GM23338 (cell line): Measurements from ENCODE around the gene AGR3. TPM values are rescaled to one million over a fixed set of nuclear protein-coding genes. Genes with fewer than 3 reads are reported as not detected.

Source experiments
- ATAC-seq: fragments of 200-7000 bp; cut with Tn5 transposase; 3 replicates; pipeline ENCODE4 v1.9.1; 2020
- DNase-seq: peaks from one replicate; pipeline ENCODE4 v3.0.0-alpha.2; 2015; ENCODE audit warnings: low spot score
- H2AFZ ChIP-seq: fragments of 200-600 bp; sonication (generic); 2 replicates; pipeline ENCODE4 v1.8.0; 2016; ENCODE audit warnings: antibody characterized with exemption, mild to moderate bottlenecking, moderate library complexity
- H3F3A ChIP-seq: fragments of 200-600 bp; sonication (generic); replicated peaks from 2 replicates; pipeline ENCODE4 v1.8.0; 2017; ENCODE audit warnings: antibody characterized with exemption, mixed run types, low read depth
- H3K27ac ChIP-seq: fragments of 200-600 bp; sonication (generic); 2 replicates; pipeline ENCODE4 v1.6.1; 2016; ENCODE audit warnings: low read depth
- H3K27me3 ChIP-seq: fragments of 200-600 bp; sonication (generic); 2 replicates; pipeline ENCODE4 v1.8.0; 2016; ENCODE audit warnings: mild to moderate bottlenecking, mixed run types, moderate library complexity; ENCODE audit not compliant: insufficient read depth
- H3K36me3 ChIP-seq: fragments of 200-600 bp; sonication (generic); 2 replicates; pipeline ENCODE4 v1.8.0; 2016; ENCODE audit warnings: mild to moderate bottlenecking; ENCODE audit not compliant: insufficient read depth
- H3K4me1 ChIP-seq: fragments of 200-600 bp; sonication (generic); 2 replicates; pipeline ENCODE4 v1.8.0; 2016; ENCODE audit warnings: mild to moderate bottlenecking, moderate library complexity; ENCODE audit not compliant: insufficient read depth
- H3K4me2 ChIP-seq: fragments of 200-600 bp; sonication (generic); 2 replicates; pipeline ENCODE4 v1.7.1; 2017; ENCODE audit warnings: mixed run types
- H3K4me3 ChIP-seq: fragments of 200-600 bp; sonication (generic); 2 replicates; pipeline ENCODE4 v1.6.1; 2016; ENCODE audit warnings: mixed run types
- H3K79me2 ChIP-seq: fragments of 200-600 bp; sonication (generic); replicated peaks from 2 replicates; pipeline ENCODE4 v1.8.0; 2017; ENCODE audit warnings: mild to moderate bottlenecking; ENCODE audit not compliant: insufficient read depth
- H3K9me2 ChIP-seq: fragments of 200-600 bp; sonication (generic); 2 replicates; pipeline ENCODE4 v1.8.0; 2017; ENCODE audit not compliant: insufficient read depth
- H4K20me1 ChIP-seq: fragments of 200-600 bp; sonication (generic); replicated peaks from 2 replicates; pipeline ENCODE4 v1.8.0; 2017; ENCODE audit warnings: mild to moderate bottlenecking; ENCODE audit not compliant: insufficient read depth
- H3K27ac Mint-ChIP-seq: 2 replicates; pipeline ENCODE4 v1.8.0; 2020; ENCODE audit warnings: inconsistent platforms, mild to moderate bottlenecking, moderate library complexity, mixed read lengths
- H3K27me3 Mint-ChIP-seq: 3 replicates; pipeline ENCODE4 v1.8.0; 2022; ENCODE audit warnings: low read depth, mild to moderate bottlenecking, moderate library complexity, mixed read lengths, inconsistent platforms; ENCODE audit not compliant: insufficient read depth, poor library complexity
- H3K36me3 Mint-ChIP-seq: 3 replicates; pipeline ENCODE4 v1.8.0; 2021; ENCODE audit warnings: low read depth, mild to moderate bottlenecking, inconsistent platforms, moderate library complexity, mixed read lengths
- H3K4me1 Mint-ChIP-seq: 3 replicates; pipeline ENCODE4 v1.8.0; 2020; ENCODE audit warnings: mild to moderate bottlenecking, inconsistent platforms, mixed read lengths
- H3K4me3 Mint-ChIP-seq: 3 replicates; pipeline ENCODE4 v1.8.0; 2021; ENCODE audit warnings: moderate library complexity, mild to moderate bottlenecking, inconsistent platforms, mixed read lengths
- H3K9me3 Mint-ChIP-seq: 3 replicates; pipeline ENCODE4 v1.8.0; 2020; ENCODE audit warnings: moderate library complexity, mild to moderate bottlenecking, inconsistent platforms, mixed read lengths
- CREB1 ChIP-seq: fragments of 250-450 bp; sonication (Bioruptor Pico); IDR thresholded peaks from 2 replicates; pipeline ENCODE4 v1.5.0; 2020; ENCODE audit warnings: low read depth, mild to moderate bottlenecking, moderate library complexity
- CTCF ChIP-seq, 2 experiments: fragments of 200-600 bp in 1 of 2; sonication (generic) in 1 of 2; conservative IDR thresholded peaks; 2 replicates each; pipeline versions ENCODE4 v1.5.1 to v1.6.1; 2016 to 2017; ENCODE audit warnings: antibody characterized with exemption in 2 of 2, low read depth in 2 of 2, mild to moderate bottlenecking in 2 of 2, moderate library complexity in 1 of 2
- ETS1 ChIP-seq: IDR thresholded peaks from 2 replicates; pipeline ENCODE4 v1.6.1; 2016; ENCODE audit warnings: antibody characterized with exemption
- EZH2 ChIP-seq: fragments of 200-600 bp; sonication (generic); IDR thresholded peaks from one replicate; pipeline ENCODE4 v1.8.0; 2017; ENCODE audit warnings: antibody characterized with exemption, mild to moderate bottlenecking, low read depth; ENCODE audit not compliant: unreplicated experiment
- EZH2phosphoT487 ChIP-seq: fragments of 200-600 bp; sonication (generic); IDR thresholded peaks from one replicate; pipeline ENCODE4 v1.8.1; 2018; ENCODE audit warnings: antibody characterized with exemption; ENCODE audit not compliant: unreplicated experiment
- JUNB ChIP-seq: IDR thresholded peaks from one replicate; pipeline ENCODE4 v1.6.1; 2016; ENCODE audit warnings: antibody characterized with exemption; ENCODE audit not compliant: unreplicated experiment
- NANOG ChIP-seq: IDR thresholded peaks from 2 replicates; pipeline ENCODE4 v1.6.1; 2016; ENCODE audit warnings: antibody characterized with exemption, borderline replicate concordance
- POLR2AphosphoS5 ChIP-seq: IDR thresholded peaks from 2 replicates; pipeline ENCODE4 v1.6.1; 2016; ENCODE audit warnings: antibody characterized with exemption, low read depth
- REST ChIP-seq: IDR thresholded peaks from one replicate; pipeline ENCODE4 v1.6.1; 2018; ENCODE audit warnings: antibody characterized with exemption; ENCODE audit not compliant: unreplicated experiment
- STAT1 ChIP-seq: IDR thresholded peaks from one replicate; pipeline ENCODE4 v1.6.1; 2016; ENCODE audit warnings: antibody characterized with exemption; ENCODE audit not compliant: unreplicated experiment
- ZNF114 ChIP-seq: fragments of 250-450 bp; sonication (Bioruptor Pico); IDR thresholded peaks from 2 replicates; pipeline ENCODE4 v1.5.0; 2020; ENCODE audit warnings: mild to moderate bottlenecking, moderate library complexity
- ZNF331 ChIP-seq: fragments of 250-450 bp; sonication (Bioruptor Pico); IDR thresholded peaks from 2 replicates; pipeline ENCODE4 v1.5.0; 2020; ENCODE audit warnings: low read depth, mild to moderate bottlenecking, moderate library complexity
- ZNF462 ChIP-seq: fragments of 250-450 bp; sonication (Bioruptor Pico); IDR thresholded peaks from 2 replicates; pipeline ENCODE4 v1.5.0; 2020; ENCODE audit warnings: mild to moderate bottlenecking, moderate library complexity
- polyA plus RNA-seq: library from polyadenylated mRNA; unstranded; fragments of >200 nt; fragmentation: Nextera tagmentation; extraction: Ambion mirVana; gene quantifications from 2 replicates; pipeline ENCODE4 v1.2.1, GENCODE V29; 2016
- total RNA-seq: library from RNA; depleted of rRNA; stranded (reverse); fragments of >200 nt; shearing (Covaris generic); gene quantifications from 2 replicates; pipeline ENCODE4 v1.2.3, GENCODE V29; 2014

Gene AGR3
- total and polyA plus RNA-seq, 2 experiments from 2014 or later, result not detected

- Histone ChIP-seq H3K36me3 (no peaks in the 10 kb centered on the region), H3K9me2 (no peaks in the 10 kb centered on the region), H3K4me1 (no peaks in the 10 kb centered on the region; the same call in 1 of the 2 replicates), H3K27me3 (no peaks in the 10 kb centered on the region), H3F3A (no peaks in the 10 kb centered on the region), H3K4me2 (no peak overlapping the region), H3K27ac (no peak overlapping the region), H3K4me3 (no peak overlapping the region), H4K20me1 (no peaks in the 10 kb centered on the region), H2AFZ (no peak overlapping the region), H3K79me2 (no peaks in the 10 kb centered on the region)
- Mint-ChIP-seq H3K4me1 (peaks cover 7% of the 10 kb centered on the region; the same call in 2 of the 3 replicates), H3K36me3 (no peaks in the 10 kb centered on the region), H3K27ac (no peak overlapping the region), H3K9me3 (no peaks in the 10 kb centered on the region), H3K4me3 (no peak overlapping the region), H3K27me3 (peaks cover 2% of the 10 kb centered on the region)
- DNase-seq (no peak), ATAC-seq (no peak)
- TF ChIP-seq ZNF114 (CRISPR knock-in tag), result no peak
- TF ChIP-seq CREB1 (CRISPR knock-in tag), result no peak
- no peak for TF ChIP-seq STAT1
- TF ChIP-seq ZNF462, result no peak
- TF ChIP-seq EZH2, result no peak
- no peak for TF ChIP-seq POLR2AphosphoS5
- TF ChIP-seq EZH2phosphoT487, result no peak
- no peak for TF ChIP-seq ZNF331 (CRISPR knock-in tag)
- no peak for TF ChIP-seq NANOG
- no peak for TF ChIP-seq REST
- TF ChIP-seq JUNB, result no peak
- no peak for TF ChIP-seq ETS1
- no peak for TF ChIP-seq CTCF (conservative IDR thresholded peaks at IDR 0.05; ENCODE audit: low read depth in 2 of 2)
Measured at GRCh38 chr7:16879181-16879580, 2.6 kb downstream of the AGR3 start.
